ENCODE data around the gene ELP5.

The ELP5 gene

GRCh38 chr17:7234083-7234951, 17.7 kb upstream of the ELP5 start, which contains the start of gene DVL2 (continued):
- TF ChIP-seq ZBTB17 (tag by site-specific recombination; IDR thresholded peaks at IDR 0.05), result peak; percentile 44; the same call in 1 of the 2 replicates
- peak; percentile 83; the same call in 1 of the 2 replicates for TF ChIP-seq ZNF324 (tag by site-specific recombination; IDR thresholded peaks at IDR 0.05)
- no peak for TF ChIP-seq HOXD13 (CRISPR knock-in tag; IDR thresholded peaks at IDR 0.05; ENCODE audit: borderline replicate concordance)
- TF ChIP-seq TCF7L2 (IDR thresholded peaks at IDR 0.05; ENCODE audit: borderline replicate concordance, low read depth, low read length), result no peak
- no peak for TF ChIP-seq MEIS1 (CRISPR knock-in tag; IDR thresholded peaks at IDR 0.05; ENCODE audit: borderline replicate concordance)
- TF ChIP-seq ZFP37 (tag by site-specific recombination; IDR thresholded peaks at IDR 0.05), result peak; percentile 72; the same call in 1 of the 2 replicates
- peak; percentile 98 for TF ChIP-seq KLF16 (tag by site-specific recombination; IDR thresholded peaks at IDR 0.05)
- TF ChIP-seq, protein P1, sequence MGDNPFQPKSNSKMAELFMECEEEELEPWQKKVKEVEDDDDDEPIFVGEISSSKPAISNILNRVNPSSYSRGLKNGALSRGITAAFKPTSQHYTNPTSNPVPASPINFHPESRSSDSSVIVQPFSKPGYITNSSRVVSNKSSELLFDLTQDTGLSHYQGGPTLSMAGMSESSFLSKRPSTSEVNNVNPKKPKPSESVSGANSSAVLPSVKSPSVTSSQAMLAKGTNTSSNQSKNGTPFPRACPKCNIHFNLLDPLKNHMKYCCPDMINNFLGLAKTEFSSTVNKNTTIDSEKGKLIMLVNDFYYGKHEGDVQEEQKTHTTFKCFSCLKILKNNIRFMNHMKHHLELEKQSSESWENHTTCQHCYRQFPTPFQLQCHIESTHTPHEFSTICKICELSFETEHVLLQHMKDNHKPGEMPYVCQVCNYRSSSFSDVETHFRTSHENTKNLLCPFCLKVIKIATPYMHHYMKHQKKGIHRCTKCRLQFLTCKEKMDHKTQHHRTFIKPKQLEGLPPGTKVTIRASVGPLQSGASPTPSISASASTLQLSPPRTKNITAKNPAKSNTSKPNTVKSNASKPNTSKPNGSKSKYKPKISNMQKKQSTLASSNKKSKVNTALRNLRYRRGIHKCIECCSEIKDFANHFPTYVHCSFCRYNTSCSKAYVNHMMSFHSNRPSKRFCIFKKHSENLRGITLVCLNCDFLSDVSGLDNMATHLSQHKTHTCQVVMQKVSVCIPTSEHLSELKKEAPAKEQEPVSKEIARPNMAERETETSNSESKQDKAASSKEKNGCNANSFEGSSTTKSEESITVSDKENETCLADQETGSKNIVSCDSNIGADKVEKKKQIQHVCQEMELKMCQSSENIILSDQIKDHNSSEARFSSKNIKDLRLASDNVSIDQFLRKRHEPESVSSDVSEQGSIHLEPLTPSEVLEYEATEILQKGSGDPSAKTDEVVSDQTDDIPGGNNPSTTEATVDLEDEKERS (tag by site-specific recombination; IDR thresholded peaks at IDR 0.05), result no peak
- TF ChIP-seq, protein P2, sequence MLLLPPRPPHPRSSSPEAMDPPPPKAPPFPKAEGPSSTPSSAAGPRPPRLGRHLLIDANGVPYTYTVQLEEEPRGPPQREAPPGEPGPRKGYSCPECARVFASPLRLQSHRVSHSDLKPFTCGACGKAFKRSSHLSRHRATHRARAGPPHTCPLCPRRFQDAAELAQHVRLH (tag by site-specific recombination; IDR thresholded peaks at IDR 0.05), result peak; percentile 94
- no peak for TF ChIP-seq ZNF558 (tag by site-specific recombination; IDR thresholded peaks at IDR 0.05)
- 0 out of 2 replicates have a peak, but pooled peaks have one; percentile 58 for TF ChIP-seq ZSCAN16 (tag by site-specific recombination; IDR thresholded peaks at IDR 0.05)
- TF ChIP-seq ZNF10 (tag by site-specific recombination; IDR thresholded peaks at IDR 0.05), result peak; percentile 38; the same call in 1 of the 2 replicates
- no peak for TF ChIP-seq ZNF555 (tag by site-specific recombination; conservative IDR thresholded peaks at IDR 0.05)
- peak; percentile 92; the same call in 1 of the 2 replicates for TF ChIP-seq ZNF658 (tag by site-specific recombination; IDR thresholded peaks at IDR 0.05)
- no peak for TF ChIP-seq ZNF600 (tag by site-specific recombination; IDR thresholded peaks at IDR 0.05)
- TF ChIP-seq ZNF747 (tag by site-specific recombination; IDR thresholded peaks at IDR 0.05), result no peak
- TF ChIP-seq ZNF433 (tag by site-specific recombination; IDR thresholded peaks at IDR 0.05; ENCODE audit: low read depth), result 0 out of 2 replicates have a peak, but pooled peaks have one; percentile 45
- peak; percentile 74; the same call in 1 of the 2 replicates for TF ChIP-seq ZSCAN18 (tag by site-specific recombination; IDR thresholded peaks at IDR 0.05)
- TF ChIP-seq ZBTB48 (tag by site-specific recombination; IDR thresholded peaks at IDR 0.05), result peak; percentile 36; the same call in 1 of the 2 replicates
- TF ChIP-seq ZNF280C (tag by site-specific recombination; IDR thresholded peaks at IDR 0.05), result no peak
- TF ChIP-seq GFI1B (tag by site-specific recombination; IDR thresholded peaks at IDR 0.05), result peak; percentile 42; the same call in 1 of the 2 replicates
- 0 out of 2 replicates have a peak, but pooled peaks have one; percentile 17 for TF ChIP-seq ZNF423 (tag by site-specific recombination; IDR thresholded peaks at IDR 0.05)
- TF ChIP-seq ZNF394 (tag by site-specific recombination; IDR thresholded peaks at IDR 0.05; ENCODE audit: borderline replicate concordance), result 0 out of 2 replicates have a peak, but pooled peaks have one; percentile 42
- no peak for TF ChIP-seq ZNF585B (tag by site-specific recombination; IDR thresholded peaks at IDR 0.05)
- peak; percentile 97 for TF ChIP-seq ZNF292 (tag by site-specific recombination; IDR thresholded peaks at IDR 0.05; ENCODE audit: borderline replicate concordance, low read depth)
- peak; percentile 79 for TF ChIP-seq YY1 (tag by site-specific recombination; IDR thresholded peaks at IDR 0.05)
- TF ChIP-seq PBX3 (CRISPR knock-in tag; IDR thresholded peaks at IDR 0.05), result peak; percentile 63; the same call in 1 of the 2 replicates
- no peak for TF ChIP-seq ZNF701 (tag by site-specific recombination; IDR thresholded peaks at IDR 0.05)
- TF ChIP-seq, protein P3, sequence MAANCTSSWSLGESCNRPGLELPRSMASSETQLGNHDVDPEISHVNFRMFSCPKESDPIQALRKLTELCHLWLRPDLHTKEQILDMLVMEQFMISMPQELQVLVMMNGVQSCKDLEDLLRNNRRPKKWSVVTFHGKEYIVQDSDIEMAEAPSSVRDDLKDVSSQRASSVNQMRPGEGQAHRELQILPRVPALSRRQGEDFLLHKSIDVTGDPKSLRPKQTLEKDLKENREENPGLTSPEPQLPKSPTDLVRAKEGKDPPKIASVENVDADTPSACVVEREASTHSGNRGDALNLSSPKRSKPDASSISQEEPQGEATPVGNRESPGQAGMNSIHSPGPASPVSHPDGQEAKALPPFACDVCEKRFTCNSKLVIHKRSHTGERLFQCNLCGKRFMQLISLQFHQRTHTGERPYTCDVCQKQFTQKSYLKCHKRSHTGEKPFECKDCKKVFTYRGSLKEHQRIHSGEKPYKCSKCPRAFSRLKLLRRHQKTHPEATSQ (tag by site-specific recombination; IDR thresholded peaks at IDR 0.05), result peak; percentile 67; the same call in 1 of the 2 replicates
- peak; percentile 91 for TF ChIP-seq SP7 (tag by site-specific recombination; IDR thresholded peaks at IDR 0.05)
